Fibroblast of lung (primary cell): ENCODE data around the gene TGFBR3.

Experiments
- CTCF ChIP-seq, 2 donors: IDR thresholded peaks in 1 of 2; conservative IDR thresholded peaks in 1 of 2; 1 replicate in 1 of 2; 2 replicates in 1 of 2; pipeline ENCODE4 v1.5.1; 2011 to 2012; ENCODE audit warnings: low read length in 2 of 2, control low read depth in 1 of 2, inconsistent platforms in 1 of 2, low read depth in 1 of 2, mild to moderate bottlenecking in 1 of 2
- EZH2 ChIP-seq: IDR thresholded peaks from 2 replicates; pipeline ENCODE4 v1.5.1; 2012; ENCODE audit warnings: low read length, control low read depth, mild to moderate bottlenecking; ENCODE audit errors: missing control alignments

- TF ChIP-seq EZH2 (no peak), CTCF (conservative IDR thresholded peaks at IDR 0.05 in 1 of 2, IDR thresholded peaks at IDR 0.05 in 1 of 2; ENCODE audit: low read depth in 1 of 2, low read length in 2 of 2) (no peak)
These were observed 42.1 kb upstream of the TGFBR3 start for GRCh38 chr1:91928026-91928425.
